T-helper 2 cell treated with Interferon-gamma antibody and Interleukin-4, amounts not matched to agents 5 μg/mL and 100 μg/mL, for 36 hours (primary cell): Measurements from ENCODE around the gene PLXDC1.
A peak's percentile ranks its signal among the peaks of the same experiment; 100 is the strongest.
"Not testable (repeated sequence)": the region's sequence is repeated elsewhere in the genome, so short reads cannot be mapped to it uniquely, and the experiment has no call there.

Source experiments
- DNase-seq: peaks from one replicate; pipeline ENCODE4 v3.0.0; 2021; ENCODE audit warnings: low spot score
- H3K27ac Mint-ChIP-seq: one replicate; pipeline ENCODE4 v1.8.0; 2021; ENCODE audit warnings: mild to moderate bottlenecking, mixed read lengths
- H3K27me3 Mint-ChIP-seq: one replicate; pipeline ENCODE4 v1.8.0; 2021; ENCODE audit warnings: low read depth, mixed read lengths
- H3K36me3 Mint-ChIP-seq: one replicate; pipeline ENCODE4 v1.8.0; 2021; ENCODE audit warnings: low read depth, mixed read lengths
- H3K4me1 Mint-ChIP-seq: one replicate; pipeline ENCODE4 v1.8.0; 2021; ENCODE audit warnings: low read depth, mixed read lengths
- H3K4me3 Mint-ChIP-seq: one replicate; pipeline ENCODE4 v1.8.0; 2022; ENCODE audit warnings: mild to moderate bottlenecking, moderate library complexity, mixed read lengths
- H3K9me3 Mint-ChIP-seq: one replicate; pipeline ENCODE4 v1.8.0; 2021; ENCODE audit warnings: mixed read lengths

Gene PLXDC1

DNA sequence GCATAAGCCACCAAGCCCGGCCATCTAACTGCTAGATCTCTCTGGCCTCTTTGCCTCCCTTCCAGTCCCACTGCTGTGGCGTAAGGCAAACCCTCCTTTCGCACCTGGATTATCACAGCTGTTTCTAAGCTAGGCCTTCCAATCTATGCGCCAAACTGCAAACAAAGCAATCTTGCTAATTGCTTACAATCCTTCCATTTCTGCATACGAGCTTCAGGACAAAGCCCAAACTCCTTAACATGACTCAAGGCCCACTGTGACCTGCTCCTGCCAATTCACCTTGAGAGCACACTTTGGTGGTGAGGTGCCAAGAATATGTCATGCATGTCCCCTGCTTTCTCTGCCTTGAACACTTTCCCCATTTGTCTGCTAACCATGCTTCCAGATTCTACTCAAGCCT lies 20.5 kb upstream of the PLXDC1 start:
- DNase-seq, result no peak
- Mint-ChIP-seq H3K4me1 (peaks cover 18% of the 10 kb centered on the region), H3K9me3 (peaks cover 3% of the 10 kb centered on the region), H3K27me3 (peaks cover 13% of the 10 kb centered on the region), H3K4me3 (no peak overlapping the region), H3K36me3 (peaks cover 3% of the 10 kb centered on the region), H3K27ac (no peak overlapping the region)

GRCh38 chr17:39170558-39170957 lies 19.1 kb upstream of the PLXDC1 start:
- H3K27ac Mint-ChIP-seq, result no peak overlapping the region
- H3K27me3 Mint-ChIP-seq, result peaks cover 26% of the 10 kb centered on the region
- peaks cover 20% of the 10 kb centered on the region for H3K4me1 Mint-ChIP-seq
- peaks cover 3% of the 10 kb centered on the region for H3K9me3 Mint-ChIP-seq
- no peak overlapping the region for H3K4me3 Mint-ChIP-seq
- peaks cover 2% of the 10 kb centered on the region for H3K36me3 Mint-ChIP-seq
- DNase-seq, result no peak

DNA sequence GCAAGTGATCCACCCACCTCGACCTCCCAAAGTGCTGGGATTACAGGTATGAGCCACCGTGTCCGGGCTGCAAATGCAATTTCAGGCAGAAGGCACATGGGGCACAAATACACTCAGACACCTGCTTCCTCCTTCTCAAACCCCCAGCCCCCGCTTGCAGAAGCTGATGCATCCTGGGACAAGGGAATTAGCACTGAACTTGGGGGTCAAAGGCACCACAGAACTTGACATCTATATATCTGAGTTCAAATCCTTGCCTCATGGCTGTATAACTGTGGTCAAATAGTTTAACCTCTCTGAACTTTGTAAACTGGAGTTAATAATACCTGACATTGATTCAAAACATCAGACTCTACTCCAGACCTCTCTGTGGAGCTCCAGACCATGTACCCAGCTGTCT lies 18.7 kb upstream of the PLXDC1 start:
- H3K27me3 Mint-ChIP-seq, result peaks cover 28% of the 10 kb centered on the region
- peaks cover 2% of the 10 kb centered on the region for H3K36me3 Mint-ChIP-seq
- no peak overlapping the region for H3K4me3 Mint-ChIP-seq
- H3K27ac Mint-ChIP-seq, result no peak overlapping the region
- H3K9me3 Mint-ChIP-seq, result peaks cover 3% of the 10 kb centered on the region
- DNase-seq, result no peak
- peaks cover 20% of the 10 kb centered on the region for H3K4me1 Mint-ChIP-seq

GRCh38 chr17:39169518-39169917 lies 18.1 kb upstream of the PLXDC1 start:
- H3K27me3 Mint-ChIP-seq, result peaks cover 34% of the 10 kb centered on the region
- peaks cover 21% of the 10 kb centered on the region for H3K4me1 Mint-ChIP-seq
- H3K36me3 Mint-ChIP-seq, result no peaks in the 10 kb centered on the region
- peaks cover 3% of the 10 kb centered on the region for H3K9me3 Mint-ChIP-seq
- H3K27ac Mint-ChIP-seq, result no peak overlapping the region
- DNase-seq, result no peak
- no peak overlapping the region for H3K4me3 Mint-ChIP-seq

DNA sequence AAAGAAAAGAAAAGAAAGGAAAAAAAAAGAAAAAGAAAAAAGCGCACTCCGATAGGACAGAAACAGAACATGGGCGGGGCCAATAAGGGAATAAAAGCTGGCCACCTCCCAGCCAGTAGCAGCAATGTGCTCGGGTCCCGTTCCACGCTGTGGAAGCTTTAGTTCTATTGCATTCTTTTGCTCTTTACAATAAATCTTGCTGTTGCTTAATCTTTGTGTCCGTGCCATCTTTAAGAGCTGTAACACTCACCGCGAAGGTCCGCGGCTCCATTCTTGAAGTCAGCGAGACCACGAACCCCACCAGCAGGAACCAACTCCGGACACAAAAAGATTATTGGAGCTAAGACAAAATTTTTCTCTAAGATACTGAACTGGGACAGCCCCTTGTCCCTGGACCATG lies 17.7 kb upstream of the PLXDC1 start:
- DNase-seq, result no peak
- peaks cover 3% of the 10 kb centered on the region for H3K9me3 Mint-ChIP-seq
- no peak overlapping the region for H3K27ac Mint-ChIP-seq
- no peaks in the 10 kb centered on the region for H3K36me3 Mint-ChIP-seq
- no peak overlapping the region for H3K4me3 Mint-ChIP-seq
- H3K27me3 Mint-ChIP-seq, result peaks cover 36% of the 10 kb centered on the region
- H3K4me1 Mint-ChIP-seq, result peaks cover 23% of the 10 kb centered on the region

GRCh38 chr17:39168503-39168902 lies 17.1 kb upstream of the PLXDC1 start:
- peaks cover 38% of the 10 kb centered on the region for H3K27me3 Mint-ChIP-seq
- not testable (repeated sequence) for H3K27ac Mint-ChIP-seq, H3K9me3 Mint-ChIP-seq, DNase-seq, H3K36me3 Mint-ChIP-seq, H3K4me3 Mint-ChIP-seq
- peaks cover 22% of the 10 kb centered on the region for H3K4me1 Mint-ChIP-seq

DNA sequence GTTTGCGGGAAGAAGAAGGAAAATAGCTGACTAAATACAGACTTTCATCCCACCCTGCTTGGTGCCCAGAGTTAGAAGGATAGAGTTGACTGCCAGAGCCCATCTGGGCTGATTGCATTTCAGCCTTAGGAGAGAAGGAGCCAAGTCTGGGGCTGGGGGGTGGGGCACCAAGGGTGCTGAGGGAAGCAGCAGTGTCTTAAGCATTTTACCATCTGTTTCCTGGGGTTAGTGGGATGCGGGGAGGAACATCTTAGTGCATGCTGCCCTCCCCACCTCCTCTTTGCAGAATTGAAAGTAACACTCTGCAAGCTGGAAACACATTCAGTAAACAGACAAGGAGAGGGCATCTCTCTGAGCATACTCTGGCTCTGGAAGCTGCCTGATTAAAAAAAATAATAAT lies 16.0 kb upstream of the PLXDC1 start:
- Mint-ChIP-seq H3K4me3 (no peak overlapping the region), H3K27ac (no peak overlapping the region), H3K9me3 (peaks cover 3% of the 10 kb centered on the region), H3K27me3 (peaks cover 38% of the 10 kb centered on the region), H3K36me3 (no peaks in the 10 kb centered on the region), H3K4me1 (peaks cover 17% of the 10 kb centered on the region)
- no peak for DNase-seq

GRCh38 chr17:39166437-39167335 lies 15.2 kb upstream of the PLXDC1 start:
- H3K9me3 Mint-ChIP-seq, result peaks cover 3% of the 10 kb centered on the region
- H3K4me1 Mint-ChIP-seq, result peaks cover 17% of the 10 kb centered on the region
- H3K27me3 Mint-ChIP-seq, result peaks cover 41% of the 10 kb centered on the region
- H3K27ac Mint-ChIP-seq, result no peak overlapping the region
- H3K4me3 Mint-ChIP-seq, result no peak overlapping the region
- no peaks in the 10 kb centered on the region for H3K36me3 Mint-ChIP-seq
- no peak for DNase-seq

GRCh38 chr17:39165841-39166349 lies 14.5 kb upstream of the PLXDC1 start, which contains the start of gene ARL5C:
ARL5C (minus strand) TSS chr17:39166161; CDS start chr17:39165760, 401 bp downstream.
- no peak for DNase-seq
- H3K27ac Mint-ChIP-seq, result no peak within 1 kb of the TSS
- H3K27me3 Mint-ChIP-seq, result peaks cover 41% of the 10 kb centered on the region
- H3K4me1 Mint-ChIP-seq, result peaks cover 17% of the 10 kb centered on the region
- H3K9me3 Mint-ChIP-seq, result peaks cover 3% of the 10 kb centered on the region
- H3K36me3 Mint-ChIP-seq, result no peaks in the 10 kb centered on the region
- peak within 1 kb of the TSS; percentile 85 for H3K4me3 Mint-ChIP-seq

DNA sequence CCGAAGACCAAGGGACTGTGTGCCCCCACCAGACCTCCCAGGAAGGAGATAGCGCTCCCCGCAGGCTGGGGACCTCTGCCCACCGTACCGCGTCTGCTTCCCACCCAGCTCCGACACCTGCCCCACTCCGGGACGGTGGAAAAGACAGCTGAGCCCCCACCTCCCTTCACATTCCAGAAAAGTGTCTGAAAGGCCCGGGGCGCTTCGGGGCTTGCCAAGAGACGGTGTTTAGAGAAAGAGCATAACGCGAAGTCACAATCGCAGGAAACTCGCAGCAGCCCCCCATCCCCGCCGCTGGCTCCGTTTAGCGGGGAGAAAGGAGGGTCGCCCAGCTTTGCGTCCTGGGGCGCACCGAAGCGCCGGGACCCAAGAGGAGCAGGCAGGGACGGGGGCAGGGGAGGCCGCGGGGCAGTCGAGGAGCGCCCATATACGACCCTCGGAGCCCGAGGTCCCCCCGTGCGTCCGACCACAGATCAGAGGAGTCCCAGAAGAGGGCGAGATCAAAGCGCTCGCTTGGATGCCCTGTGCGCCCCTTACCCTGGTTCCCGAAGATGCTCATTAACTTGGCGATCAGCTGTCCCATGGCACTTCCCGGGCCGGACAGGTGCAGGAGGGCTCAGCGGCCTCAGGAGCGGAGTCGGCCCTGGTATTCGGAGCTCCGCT lies 13.9 kb upstream of the PLXDC1 start:
- peaks cover 38% of the 10 kb centered on the region for H3K27me3 Mint-ChIP-seq
- peak overlapping the region; percentile 85 for H3K4me3 Mint-ChIP-seq
- peaks cover 3% of the 10 kb centered on the region for H3K9me3 Mint-ChIP-seq
- no peak overlapping the region for H3K27ac Mint-ChIP-seq
- H3K4me1 Mint-ChIP-seq, result peaks cover 17% of the 10 kb centered on the region
- H3K36me3 Mint-ChIP-seq, result no peaks in the 10 kb centered on the region
- no peak for DNase-seq

DNA sequence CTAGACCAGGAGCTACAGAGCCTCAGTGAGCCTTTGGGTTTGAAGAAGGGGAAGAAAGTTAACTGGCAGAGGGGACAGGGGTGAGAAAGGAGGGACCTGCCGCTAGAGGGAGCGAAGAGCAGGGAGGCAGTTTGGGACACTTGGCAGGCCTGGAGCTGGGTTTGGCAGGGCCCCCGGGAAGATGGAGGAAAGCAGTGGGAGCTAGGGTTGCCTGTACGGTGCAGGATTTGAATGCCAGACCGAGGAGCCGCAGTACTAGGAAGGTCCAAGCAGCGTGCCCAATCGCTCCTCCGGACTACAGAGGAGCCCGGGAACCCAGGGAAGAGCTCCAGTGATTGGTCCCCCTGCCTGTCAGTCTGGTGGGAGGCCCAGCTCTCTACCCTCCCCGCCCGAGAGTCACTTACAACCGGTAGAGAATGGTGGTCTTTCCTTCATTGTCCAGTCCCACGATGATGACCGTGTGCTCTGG lies 13.3 kb upstream of the PLXDC1 start:
- H3K9me3 Mint-ChIP-seq, result peaks cover 3% of the 10 kb centered on the region
- H3K27ac Mint-ChIP-seq, result no peak overlapping the region
- peak; percentile 70 for DNase-seq
- peaks cover 39% of the 10 kb centered on the region for H3K27me3 Mint-ChIP-seq
- no peaks in the 10 kb centered on the region for H3K36me3 Mint-ChIP-seq
- peak overlapping the region; percentile 85 for H3K4me3 Mint-ChIP-seq
- peaks cover 17% of the 10 kb centered on the region for H3K4me1 Mint-ChIP-seq

DNA sequence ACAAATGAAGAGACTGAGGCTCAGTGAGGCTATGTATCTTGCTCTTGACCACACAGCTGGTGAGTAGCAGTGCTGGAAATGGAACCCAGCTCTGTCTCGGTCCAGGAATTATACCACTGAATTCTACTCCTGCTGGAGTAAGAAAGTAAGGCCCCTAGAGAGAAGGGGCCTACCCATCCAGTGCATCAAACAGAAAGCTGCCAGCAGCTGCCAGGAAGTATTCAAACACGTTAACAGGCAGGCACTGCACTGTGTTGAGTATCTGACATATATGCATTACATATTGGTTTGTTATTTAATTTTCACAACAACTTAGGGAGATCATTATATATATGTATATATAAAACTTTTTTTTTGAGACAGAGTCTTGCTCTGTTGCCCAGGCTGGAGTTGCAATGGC lies 10.5 kb upstream of the PLXDC1 start:
- Mint-ChIP-seq H3K36me3 (no peaks in the 10 kb centered on the region), H3K9me3 (no peaks in the 10 kb centered on the region), H3K27ac (no peak overlapping the region), H3K4me1 (peaks cover 9% of the 10 kb centered on the region), H3K4me3 (no peak overlapping the region), H3K27me3 (peaks cover 31% of the 10 kb centered on the region)
- DNase-seq, result no peak

GRCh38 chr17:39158623-39159022 lies 7.2 kb upstream of the PLXDC1 start:
- Mint-ChIP-seq H3K4me1 (peaks cover 3% of the 10 kb centered on the region), H3K27ac (no peak overlapping the region), H3K27me3 (peaks cover 13% of the 10 kb centered on the region), H3K9me3 (no peaks in the 10 kb centered on the region), H3K4me3 (no peak overlapping the region), H3K36me3 (no peaks in the 10 kb centered on the region)
- no peak for DNase-seq

GRCh38 chr17:39156491-39156890 lies 5.1 kb upstream of the PLXDC1 start:
- Mint-ChIP-seq H3K36me3 (no peaks in the 10 kb centered on the region), H3K9me3 (no peaks in the 10 kb centered on the region), H3K27ac (no peak overlapping the region), H3K4me3 (no peak overlapping the region), H3K4me1 (peaks cover 22% of the 10 kb centered on the region), H3K27me3 (peaks cover 20% of the 10 kb centered on the region)
- DNase-seq, result no peak
